NCI-H748 (cell line): ENCODE data around the gene ISLR2.
"Not testable (repeated sequence)": the region's sequence is repeated elsewhere in the genome, so short reads cannot be mapped to it uniquely, and the experiment has no call there.

ENCODE experiments used
- DNase-seq: peaks from one replicate; lab custom pipeline; 2025; ENCODE audit not compliant: unreplicated experiment; lab: John Stamatoyannopoulos, UW

Gene ISLR2

GRCh38 chr15:74130155-74130848, at the start of gene ISLR2:
Gene ISLR2 (plus strand): TSS chr15:74130586. CDS start chr15:74132755, 2,169 bp downstream.
- DNase-seq: peak; percentile 63

DNA sequence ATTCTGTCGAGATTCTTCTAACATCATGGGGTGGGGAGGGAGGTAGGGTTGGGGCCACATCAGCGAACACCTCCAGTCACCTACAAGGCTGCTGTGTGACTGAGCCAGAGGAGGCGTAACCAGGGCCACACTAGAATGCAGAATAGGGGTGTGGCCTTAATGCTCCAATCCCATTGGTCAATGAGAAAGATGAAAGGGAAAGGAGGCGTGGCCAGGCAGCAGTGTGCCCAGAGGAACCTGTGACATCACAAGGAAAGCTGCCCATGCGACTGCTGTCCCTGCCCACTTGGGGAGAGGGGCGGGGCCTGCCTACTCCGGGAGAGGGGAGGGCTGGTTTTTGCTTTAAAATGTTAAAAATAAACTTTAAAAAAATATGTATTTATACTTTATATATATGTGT, 47.9 kb upstream of the ISLR2 start, which contains the start of gene GOLGA6A:
GOLGA6A (minus strand) TSS at position 101 of the 400 bp plus-strand sequence; CDS start at position 60, 41 bp downstream.
- DNase-seq: not testable (repeated sequence)

DNA sequence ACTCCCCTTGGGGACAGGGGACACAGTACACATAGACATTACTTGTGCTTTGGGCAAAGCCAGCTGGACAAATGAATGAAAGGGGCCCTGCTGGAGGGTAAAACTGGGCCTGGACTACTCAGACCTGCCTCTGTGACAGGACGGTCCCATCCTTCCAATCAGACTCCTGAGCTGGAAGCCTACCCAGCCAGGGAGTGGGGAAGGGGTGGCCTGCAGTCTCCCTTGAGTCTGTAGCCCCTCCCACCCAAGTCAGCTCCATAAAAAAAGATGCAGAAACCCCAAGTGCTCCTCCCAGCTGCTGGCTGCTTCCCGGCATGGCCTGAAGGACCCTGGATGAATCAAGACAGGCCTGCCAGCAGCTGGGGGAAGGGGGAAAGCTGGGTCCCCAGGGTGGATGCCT, 35.8 kb upstream of the ISLR2 start:
- DNase-seq: not testable (repeated sequence)

DNA sequence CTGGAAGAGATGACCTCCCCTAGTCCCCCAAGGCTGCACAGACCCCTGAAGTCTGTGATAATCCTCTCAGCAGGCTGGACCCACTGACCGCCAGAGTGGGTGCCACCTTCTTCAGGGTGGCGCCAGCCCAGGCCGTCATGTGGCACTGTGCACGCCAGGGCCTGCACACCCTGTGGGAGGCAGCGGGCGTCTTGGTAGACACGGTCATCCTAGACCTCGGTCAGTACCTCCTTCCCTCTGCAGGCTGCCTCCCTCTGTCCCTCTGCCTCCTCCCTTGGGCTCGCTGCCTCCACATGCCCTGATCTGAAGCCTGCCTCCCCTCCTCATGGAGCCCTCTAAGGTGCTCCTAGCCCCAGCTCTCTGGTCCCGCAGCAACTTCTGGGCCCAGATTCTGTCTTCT, 34.8 kb upstream of the ISLR2 start:
- DNase-seq: not testable (repeated sequence)

DNA sequence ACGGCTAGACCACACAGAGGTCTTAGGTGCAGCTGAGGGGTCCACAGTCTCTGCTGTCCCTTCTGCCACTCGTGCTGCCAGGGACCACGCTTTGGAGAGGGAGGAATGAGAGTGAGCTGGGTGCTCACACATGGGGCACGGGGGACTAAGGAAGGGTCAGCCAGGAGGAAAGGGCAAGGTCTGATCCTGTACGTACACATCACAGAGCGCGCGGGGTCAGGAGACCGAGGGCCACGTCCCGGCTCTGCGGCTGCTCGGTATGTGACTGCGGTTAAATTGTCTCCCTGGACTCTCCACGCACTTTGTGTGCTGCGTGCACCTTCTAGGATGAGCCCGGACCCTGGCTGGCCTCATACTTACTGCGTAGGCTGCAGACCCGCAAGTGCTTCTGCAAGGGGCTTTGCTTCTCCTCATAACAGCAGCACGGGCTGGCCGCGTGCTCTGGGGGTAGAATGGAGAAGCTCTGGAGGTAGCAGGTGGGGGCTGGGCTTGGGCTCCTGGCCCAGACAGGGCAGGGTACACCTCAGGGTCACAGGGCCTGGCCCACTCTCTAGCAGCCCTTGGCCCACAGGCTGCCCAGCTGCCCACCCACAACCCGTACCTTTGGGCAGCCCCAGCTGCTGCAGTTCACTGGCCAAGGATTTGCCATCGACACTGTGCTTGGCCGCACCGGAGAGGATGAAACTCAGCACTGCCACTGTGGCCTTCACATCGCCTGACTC, 33.5 kb upstream of the ISLR2 start:
- DNase-seq: not testable (repeated sequence)

DNA sequence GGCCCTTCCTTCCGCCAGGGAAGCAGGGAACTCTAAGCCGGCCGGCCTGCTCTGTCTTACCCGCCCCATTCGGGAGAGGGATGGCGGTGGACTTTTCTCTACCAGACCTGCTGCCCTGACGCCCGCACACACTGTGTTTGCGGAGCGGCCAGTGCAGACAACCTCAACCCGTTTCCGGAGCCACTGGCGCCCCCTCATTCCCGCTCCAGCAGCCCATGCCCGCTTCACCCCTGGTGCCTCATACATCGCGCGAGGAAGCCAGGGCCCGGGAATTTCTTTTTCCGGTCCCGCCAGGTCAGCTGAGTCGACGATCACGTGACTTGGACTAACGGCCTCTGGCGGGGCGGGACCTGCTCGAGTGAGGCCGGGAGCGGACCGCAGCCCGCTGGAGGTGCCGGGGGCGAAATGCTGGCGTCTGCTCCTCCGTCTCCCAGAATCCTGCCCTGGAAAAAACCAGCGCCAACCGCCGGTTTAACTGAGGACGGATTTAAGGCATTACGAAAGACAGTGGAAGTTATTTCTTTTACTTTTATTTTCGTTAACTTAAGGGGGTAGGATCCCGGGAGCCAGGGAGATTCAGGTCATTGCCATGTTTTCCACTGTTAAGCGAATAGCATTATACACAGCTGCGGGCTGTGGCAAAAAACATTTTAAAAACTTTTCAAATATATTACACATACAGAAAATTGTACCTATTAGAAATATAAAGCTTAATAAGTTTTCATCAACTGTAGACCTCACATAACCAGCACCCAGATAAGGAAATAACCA, 30.2 kb upstream of the ISLR2 start:
- not testable (repeated sequence) for DNase-seq

GRCh38 chr15:74108111-74108510, 22.3 kb upstream of the ISLR2 start:
- DNase-seq: no peak

DNA sequence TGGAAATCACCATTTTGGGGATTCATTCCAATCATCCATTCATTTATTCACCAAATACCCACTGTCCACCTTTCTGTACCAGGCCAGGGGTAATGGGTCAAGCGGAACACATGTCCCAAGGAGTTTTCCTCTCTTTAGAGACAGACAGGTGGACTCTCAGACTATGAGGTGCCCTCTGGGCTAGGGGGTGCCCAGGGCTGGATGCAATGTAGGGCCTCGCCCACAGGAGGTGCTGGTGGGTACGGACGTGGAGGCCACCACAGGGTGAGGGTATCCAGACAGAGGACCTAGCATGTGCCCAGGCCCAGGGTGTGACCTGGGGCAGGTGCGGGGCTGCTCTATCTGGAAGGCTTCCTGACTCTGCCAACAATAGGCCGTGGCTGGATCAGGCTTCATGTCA, 21.8 kb upstream of the ISLR2 start:
- not testable (repeated sequence) for DNase-seq

DNA sequence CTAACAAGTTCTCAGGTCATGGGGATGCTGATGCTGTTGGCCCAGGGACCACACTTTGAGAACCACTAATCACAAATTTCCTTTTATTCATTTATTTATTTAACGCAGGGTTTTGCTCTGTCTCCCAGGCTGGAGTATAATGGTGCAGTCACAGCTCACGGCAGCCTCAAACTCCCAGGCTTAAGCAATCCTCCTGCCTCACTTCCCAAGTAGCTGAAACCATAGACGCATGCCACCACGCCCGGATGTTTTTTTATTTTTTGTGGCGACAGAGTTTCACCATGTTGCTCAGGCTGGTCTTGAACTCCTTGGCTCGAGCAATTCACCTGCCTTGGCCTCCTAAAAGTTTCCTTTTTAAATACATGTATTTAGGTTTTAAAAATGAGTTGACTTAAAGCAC, 20.7 kb upstream of the ISLR2 start:
- DNase-seq: no peak

GRCh38 chr15:74120426-74120825, 10.0 kb upstream of the ISLR2 start:
- no peak for DNase-seq

GRCh38 chr15:74121039-74121438, 9.3 kb upstream of the ISLR2 start:
- no peak for DNase-seq

DNA sequence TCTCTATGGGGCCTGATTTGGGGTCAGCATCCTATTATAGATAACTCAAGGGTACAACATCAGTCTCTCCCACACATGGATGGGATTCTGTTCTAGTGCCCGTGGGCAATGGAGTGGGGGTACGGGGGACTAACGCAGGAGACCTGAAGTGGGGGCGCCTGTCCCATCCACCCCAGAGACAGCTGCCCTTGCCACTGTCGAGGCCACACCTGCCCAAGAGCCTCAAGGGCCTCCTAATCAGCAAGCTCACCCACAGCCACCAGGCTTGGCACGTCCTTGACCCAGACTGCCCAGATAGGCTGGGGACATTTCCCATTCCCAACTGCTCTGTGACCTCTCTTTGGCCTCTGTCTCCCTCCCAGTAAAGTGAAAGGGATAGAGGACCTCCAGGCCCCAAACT, 8.5 kb upstream of the ISLR2 start:
- no peak for DNase-seq

GRCh38 chr15:74122403-74123130, 7.8 kb upstream of the ISLR2 start:
- no peak for DNase-seq

DNA sequence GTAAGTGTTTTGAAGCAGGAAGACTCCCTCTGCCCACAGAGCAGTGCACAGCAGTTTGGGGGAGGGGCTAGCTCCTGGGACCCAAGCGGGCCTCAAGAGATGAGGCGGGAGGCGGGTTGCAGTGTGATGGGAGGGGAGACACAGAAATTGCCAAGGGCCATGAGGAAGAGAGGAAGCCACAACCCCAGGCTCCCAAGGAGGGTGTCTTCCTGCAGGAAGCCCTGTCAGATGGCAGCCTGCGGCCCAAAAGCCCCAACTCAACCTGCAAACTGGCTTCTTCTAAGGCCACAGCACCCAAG, 7.3 kb upstream of the ISLR2 start:
- DNase-seq: no peak

DNA sequence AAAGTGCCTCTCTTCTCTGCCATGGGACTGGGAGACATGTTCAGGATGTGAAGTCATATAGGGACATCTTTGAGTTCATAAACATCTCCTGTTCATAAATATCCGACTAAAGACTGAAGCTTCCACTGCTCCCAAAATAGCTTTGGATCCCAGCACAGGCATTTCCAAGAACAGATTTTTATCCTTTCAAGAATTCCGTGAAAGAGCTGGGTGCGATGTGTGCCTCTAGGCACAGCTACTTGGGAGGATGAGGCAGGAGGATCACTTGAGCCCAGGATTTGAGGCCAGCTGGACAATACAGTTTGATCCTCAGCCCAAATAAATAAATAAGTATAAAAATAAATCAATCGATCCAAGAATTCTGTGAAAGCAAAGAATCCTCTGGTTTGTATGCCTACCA, 6.7 kb upstream of the ISLR2 start:
- no peak for DNase-seq

DNA sequence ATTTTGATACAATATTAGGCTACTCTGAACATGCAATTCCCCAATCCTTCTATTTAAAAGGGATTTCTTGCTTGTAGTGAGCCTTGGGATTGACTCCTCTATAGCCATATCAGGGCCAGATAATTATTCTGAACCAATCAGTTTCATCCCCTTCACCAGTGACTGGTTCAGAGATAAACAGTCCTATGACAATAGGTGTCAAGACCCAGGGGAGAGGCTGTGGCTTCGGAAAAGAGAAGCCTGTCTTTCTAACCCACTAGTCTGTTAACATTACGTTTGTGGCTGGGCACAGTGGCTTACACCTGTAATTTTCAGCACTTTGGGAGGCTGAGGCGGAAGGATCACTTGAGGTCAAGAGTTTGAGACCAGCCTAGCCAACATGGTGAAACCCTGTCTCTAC, 6.2 kb upstream of the ISLR2 start:
- DNase-seq: no peak

DNA sequence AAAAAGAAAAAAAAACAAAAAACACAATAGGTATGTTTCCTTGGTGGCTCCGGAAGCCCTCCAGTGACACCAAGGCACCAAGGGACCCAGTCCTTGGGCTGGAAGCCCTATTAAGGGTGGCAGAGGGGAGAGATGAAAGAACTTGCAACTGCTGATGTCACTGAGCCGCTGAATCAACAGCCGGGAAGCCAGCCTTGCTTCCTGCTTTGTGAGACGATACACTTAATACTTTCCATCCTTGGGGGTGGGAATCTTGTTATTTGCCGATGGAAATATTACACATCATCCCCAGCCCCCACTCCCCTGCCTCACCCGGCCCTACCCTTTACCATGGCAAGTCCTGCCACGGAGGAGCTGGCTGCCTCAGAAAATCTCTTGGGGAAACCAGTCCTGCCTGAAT, 5.6 kb upstream of the ISLR2 start:
- DNase-seq: no peak

DNA sequence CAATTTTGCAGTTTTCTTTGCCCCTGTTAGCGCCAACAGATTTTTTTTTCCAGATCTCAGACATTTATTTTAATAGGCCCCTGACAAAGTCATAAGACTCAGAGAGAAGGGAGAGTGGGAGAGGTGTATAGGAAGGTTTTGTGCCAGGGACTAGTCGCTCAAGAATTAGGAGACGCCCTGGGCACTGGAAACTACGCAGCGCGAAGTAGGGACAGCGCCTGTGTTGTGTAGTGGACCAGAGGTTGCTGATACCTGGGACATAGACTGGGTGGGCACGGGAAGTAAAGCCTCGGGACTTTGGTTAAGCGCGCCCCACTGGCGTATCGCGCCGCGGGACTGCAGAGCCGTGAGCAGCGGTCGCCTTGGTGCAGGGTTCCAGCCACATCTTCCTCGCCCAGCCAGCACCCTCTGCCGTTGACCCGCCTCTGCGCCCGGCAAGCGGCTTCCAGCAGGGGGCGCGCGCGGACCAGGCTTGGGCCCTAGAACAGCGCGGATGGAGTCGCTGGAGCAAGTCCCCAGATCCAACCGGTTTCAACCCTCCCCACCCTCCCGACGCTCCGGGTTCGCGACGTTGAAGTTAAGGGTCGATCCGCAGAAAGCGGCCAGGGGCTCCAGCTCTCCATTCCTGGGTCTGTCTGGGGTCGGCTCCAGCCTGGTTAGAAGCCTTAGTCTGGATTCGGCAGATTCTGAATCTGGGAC, 3.0 kb upstream of the ISLR2 start:
- DNase-seq: peak; percentile 85

- DNase-seq: peak; percentile 53
These were observed 2.2 kb upstream of the ISLR2 start for GRCh38 chr15:74127954-74128784.
